NCI-H2171 (cell line): ENCODE results near the gene SPECC1L.
"Not testable (repeated sequence)": the region's sequence is repeated elsewhere in the genome, so short reads cannot be mapped to it uniquely, and the experiment has no call there.

Experiments used
- DNase-seq: peaks from one replicate; lab custom pipeline; 2025; lab: John Stamatoyannopoulos, UW

The SPECC1L gene

DNA sequence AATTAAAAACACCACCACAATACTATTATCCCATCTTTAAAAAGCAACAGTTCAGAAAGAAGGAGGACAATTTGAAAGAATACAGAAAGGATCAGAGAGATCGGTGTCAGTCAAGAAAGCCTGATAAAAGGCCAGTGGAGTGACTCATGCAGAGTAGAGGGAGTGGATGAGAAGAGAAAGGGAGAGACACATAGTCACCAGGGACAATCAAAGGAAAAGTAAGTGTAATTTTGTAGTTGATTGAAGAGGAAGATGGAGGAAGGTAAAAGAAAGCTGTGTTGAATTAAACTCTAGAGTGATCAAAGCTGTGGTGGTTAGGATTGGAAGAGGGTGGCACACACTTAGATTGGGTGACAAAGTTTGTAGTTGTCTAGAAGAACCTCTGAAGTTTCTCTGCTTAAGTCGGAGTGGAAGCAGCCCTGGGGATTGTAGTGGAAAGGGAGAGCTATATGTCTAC, 14.1 kb downstream of the SPECC1L start:
- DNase-seq: no peak

DNA sequence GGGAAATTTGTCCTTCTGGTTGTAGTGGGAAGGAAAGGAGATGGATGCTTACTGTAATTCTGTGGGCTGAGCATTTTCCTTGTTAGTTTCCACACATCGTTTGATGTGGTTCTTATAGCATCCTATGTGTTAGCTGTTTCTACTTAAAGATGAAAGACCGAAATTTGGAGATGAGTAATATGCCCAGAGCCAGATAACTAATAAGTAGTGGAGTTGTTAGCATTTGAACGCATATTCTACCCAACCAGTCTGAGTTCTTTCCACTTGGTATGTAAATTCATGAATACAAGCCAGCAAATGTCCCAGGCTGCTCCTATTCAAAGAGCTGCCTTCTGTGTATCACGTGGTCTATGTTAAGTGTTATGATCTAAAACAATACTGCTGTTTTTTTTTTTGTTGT, 14.6 kb downstream of the SPECC1L start:
- DNase-seq: no peak

DNA sequence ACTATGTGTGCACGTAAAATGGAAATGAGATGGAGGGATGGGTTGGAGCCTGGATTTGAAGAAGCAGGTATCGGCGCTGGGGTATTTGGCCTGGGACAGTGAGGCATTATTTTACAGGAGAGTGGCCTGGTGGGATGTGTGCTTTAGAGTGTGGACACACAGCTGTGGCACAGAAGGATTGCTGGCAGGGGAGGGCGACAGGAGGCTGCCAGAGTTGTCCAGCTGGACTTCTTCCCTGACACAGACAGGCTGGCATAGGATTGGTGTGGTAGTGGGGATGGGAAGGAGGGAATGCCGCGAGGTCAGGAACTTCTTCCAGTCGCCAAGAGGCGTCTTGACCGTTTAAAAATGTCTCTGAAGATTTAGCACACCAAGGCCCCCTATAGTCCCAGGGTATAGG, 16.6 kb downstream of the SPECC1L start:
- DNase-seq: not testable (repeated sequence)

DNA sequence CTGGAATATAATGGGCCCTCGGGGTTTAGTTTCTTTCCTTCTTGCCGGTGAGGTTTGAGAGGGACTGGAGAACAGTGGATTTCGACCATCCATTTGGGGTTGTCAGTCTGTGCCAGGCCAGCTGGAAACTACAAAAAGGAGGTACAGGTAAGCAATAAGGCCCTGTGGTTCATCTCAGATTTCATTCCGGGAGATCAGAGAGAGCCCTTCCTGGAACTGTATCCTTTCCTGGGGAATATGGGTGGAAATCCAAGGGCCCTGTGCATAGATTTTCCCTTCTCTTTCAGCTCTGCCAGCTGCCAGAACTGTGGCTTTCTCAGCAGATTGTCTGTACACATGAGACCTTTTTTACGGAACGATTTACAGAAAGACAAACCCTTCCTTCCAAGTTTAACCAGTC, 17.2 kb downstream of the SPECC1L start:
- DNase-seq: not testable (repeated sequence)

DNA sequence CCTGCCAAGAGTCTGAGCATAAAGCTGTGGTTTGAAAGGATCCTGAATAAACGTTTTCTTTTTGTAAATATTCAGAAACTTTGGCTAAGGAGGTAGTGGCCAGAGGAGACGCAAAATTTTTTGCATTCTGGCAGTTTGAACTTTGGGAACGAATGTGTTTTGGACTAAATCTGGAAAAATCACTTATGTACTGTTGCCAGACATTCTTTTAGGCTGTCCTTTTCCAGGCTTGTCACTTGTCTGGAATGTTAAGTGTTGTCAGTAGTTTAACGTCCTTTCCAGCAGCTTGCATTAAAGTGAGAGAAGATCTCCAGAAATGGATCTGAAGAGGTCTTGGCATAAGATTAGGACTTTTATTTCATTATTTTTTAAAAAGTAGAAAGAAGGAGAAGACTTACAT, 18.5 kb downstream of the SPECC1L start:
- DNase-seq: no peak

DNA sequence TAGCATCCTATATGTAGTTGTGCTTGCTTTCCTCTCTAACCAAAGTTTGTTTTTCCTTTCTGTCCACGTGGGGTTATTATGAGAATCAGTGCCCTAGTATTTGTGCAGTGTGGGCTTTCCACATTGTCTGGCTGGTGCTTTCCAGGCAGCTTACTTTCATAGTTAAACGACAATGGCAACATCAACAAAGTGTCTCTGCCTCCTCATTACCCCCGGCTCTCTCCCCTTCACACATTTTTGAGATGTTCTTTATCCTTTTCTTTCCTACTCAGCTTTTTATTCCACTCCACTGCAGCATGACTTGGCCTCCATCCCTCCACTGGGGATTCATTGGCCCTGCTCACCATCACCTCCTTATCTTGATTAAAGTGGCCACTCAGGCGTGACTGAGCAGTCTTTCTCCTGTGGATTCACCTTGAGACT, 19.1 kb downstream of the SPECC1L start:
- no peak for DNase-seq

DNA sequence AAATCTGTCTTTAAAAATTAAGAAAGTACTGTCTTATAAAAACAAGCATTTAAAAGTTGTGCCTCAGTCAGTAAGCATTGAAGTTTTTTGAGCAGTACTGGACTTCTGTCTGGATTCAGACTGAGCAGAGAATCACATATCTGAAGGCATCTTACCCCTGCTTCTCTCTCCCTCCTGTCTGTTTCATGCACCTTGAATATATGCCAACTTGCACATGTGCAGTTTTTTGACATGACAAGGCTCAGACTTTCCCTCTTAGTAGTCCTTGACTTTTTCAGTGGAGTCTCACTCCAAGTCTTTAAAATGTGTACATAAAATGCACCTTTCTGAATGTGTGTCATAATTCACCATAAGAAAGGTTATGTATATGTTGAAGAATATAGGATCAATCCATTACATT, 19.8 kb downstream of the SPECC1L start:
- no peak for DNase-seq

DNA sequence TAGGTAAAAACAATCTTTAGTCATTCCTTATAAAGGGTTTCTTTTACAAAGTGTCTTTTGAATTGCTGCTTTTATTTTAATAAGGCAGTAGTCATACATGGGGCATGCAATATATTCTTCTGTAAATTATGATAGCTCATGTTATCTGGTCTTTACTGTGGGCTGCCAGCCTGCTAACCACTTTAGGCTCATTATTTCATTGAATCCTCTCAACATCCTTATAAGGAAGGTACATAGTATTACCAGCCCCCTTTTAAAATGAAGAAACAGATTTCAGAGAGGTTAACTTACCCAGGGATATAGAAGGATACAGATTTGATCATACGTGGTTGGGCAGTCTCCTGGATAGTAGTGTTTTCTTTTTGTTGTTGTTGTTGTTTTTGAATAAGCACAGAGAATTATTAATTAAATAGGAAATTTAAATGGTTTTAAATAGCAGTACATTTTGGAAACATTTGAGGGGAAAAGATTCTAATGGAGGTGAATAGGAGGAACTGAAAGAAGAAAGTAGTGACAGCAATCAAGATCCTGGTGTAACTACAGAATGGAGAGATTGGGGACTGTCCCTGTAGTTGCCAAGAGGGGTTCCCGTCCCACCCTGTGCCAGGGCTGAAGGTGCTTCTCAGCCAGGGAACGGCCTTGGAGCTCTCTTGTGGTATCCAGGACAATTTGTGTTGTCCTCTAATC, 21.0 kb downstream of the SPECC1L start:
- DNase-seq: no peak

DNA sequence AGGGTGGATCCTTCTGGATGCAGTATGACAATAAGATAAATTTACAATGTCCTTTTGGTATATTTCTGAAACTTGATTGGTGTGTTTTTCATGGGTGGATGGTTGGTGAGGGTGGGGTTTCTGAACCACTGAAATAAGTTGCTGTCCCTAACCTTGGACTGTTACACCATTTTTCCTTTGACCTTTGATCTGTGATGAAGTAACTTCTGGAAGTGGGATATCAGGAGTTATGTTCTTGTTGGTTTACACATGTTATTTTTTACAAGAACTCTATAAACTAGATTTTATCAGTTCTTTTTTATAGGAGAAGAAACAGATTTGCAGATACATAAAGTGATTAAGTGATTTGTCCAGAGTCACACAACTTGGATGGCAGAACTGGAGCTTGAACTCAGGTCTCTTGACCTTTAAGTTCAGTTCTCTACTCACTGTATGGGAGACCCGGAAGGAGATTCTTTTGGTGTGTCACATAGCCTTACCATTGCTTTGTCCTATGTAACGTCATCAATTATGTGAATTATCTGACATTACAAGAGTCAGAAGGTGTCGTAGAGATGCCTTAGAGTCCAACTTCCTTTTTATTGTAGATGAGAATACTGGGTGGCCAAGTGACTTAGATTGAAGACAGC, 21.7 kb downstream of the SPECC1L start:
- DNase-seq: not testable (repeated sequence)

DNA sequence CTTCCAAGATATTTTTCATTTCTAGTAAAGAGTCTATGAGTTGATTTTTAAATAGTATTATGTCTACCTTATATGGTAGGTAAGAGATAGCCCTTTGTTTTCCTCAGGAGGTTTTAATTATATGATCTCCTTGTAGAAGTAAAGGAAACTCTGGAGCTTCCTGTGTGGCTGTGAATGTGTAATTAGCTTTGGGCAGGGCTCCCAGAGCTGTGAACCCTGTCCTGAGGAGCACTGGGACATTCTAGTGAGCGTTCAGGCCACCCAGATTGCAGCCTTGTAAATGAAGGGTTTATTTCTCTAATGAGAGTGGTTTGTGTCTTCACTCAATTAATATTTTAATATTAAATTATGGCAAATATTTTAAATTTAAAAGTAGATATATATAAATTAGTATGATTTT, 24.3 kb downstream of the SPECC1L start:
- DNase-seq: not testable (repeated sequence)

DNA sequence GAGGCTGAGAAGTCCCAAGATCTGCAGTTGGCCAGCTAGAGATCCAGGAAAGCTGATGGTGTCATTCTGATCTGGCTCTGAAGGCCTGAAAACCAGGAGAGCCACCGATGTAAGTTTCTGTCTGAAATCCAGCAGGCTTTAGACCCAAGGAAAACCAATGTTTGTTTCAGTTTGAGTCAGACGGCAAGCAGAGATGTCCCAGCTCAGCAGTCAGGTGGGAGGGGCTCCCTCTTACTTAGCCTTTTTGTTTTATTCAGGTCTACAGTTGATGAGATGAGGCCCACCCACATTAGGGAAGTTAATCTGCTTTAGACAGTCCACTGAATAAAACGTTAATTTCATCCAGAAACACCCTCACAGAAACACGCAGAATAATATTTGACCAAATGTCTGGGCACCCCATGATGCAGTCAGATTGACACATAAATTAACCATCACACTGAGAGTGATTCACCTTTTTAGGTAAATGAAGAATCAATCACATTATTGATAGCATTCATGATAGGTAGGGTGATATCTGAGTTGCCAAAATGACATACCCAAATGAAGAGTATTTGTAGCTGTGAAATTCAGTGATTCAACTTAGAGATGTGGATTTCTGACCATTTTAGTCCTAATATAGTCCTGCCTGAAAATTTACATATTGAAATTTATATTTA, 28.0 kb downstream of the SPECC1L start:
- not testable (repeated sequence) for DNase-seq

DNA sequence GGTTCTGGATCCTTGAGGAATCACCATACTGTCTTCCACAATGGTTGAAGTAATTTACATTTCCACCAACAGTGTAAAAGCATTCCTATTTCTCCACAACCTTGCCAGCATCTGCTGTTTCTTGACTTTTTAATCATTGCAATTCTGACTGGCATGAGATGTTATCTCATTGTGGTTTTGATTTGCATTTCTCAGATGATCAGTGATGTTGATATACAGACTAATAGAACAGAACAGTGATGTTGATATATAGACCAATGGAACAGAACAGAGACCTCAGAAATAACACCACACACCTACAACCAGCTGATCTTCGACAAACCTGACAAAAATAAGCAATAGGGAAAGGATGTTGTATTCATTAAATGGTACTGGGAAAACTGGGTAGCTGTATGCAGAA, 29.9 kb downstream of the SPECC1L start:
- DNase-seq: not testable (repeated sequence)

DNA sequence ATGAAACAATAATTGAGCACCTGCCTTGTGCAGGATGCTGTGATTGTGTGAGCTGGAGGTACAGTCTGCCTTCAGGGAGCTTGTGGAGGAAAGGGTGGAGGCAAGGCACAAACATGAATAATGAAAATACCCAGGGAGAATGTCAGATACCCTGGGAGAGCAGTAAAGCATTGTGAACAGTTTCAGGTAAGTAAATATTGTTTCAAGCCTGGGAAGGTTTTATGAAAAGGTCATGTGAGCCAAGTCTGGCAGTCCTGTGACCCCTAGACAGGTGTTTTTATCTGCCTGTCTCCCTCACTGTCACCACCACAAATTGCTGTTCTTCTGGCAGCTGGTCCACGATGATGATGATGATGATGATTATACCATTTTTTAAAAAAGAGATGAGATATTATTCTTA, 32.0 kb downstream of the SPECC1L start:
- no peak for DNase-seq

DNA sequence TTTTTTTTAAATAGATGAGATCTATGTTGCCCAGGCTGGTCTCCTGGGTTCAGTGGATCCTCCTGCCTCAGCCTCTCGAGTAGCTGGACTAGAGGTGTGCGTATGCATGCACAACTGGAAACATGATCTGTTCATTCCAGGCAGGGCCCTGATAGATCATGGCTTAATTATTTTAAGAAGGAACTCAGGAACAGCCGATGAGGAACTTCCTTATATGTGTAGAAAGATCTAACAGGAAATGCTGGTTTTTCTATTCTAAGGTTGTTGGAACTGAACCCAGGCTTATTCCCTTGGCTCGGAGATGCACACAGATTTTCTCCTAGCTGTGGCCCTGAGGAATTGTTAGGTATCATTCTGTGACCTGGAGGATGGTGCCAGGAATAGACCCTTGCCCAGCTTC, 32.4 kb downstream of the SPECC1L start:
- no peak for DNase-seq

DNA sequence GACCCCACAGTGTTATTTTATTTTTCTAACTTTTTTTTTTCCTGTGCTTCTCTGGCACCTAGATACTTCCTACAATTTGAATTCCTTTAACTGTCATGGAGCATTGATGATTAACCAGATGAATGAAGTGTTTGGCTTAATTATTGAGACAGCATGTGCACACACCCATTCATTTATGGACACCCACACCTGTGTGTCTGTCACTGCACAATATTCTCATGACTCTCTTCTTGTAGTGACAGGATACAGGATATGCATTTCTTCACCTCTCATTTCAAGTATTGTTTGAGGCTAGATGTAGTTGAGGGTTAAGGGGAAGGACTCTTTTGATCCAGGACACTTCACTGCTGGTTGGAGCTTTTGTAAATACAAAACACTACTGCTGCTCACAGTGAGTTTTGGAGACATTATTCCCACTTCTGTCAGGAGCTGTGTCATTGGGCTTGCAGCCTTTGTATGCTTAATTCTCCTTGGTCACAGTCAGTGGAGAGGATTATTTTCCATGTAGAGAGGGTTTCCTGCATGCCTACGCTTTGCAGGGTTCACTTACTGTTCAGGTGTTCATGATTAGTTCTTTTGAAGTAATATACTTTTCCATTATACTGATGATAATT, 33.5 kb downstream of the SPECC1L start:
- DNase-seq: no peak

DNA sequence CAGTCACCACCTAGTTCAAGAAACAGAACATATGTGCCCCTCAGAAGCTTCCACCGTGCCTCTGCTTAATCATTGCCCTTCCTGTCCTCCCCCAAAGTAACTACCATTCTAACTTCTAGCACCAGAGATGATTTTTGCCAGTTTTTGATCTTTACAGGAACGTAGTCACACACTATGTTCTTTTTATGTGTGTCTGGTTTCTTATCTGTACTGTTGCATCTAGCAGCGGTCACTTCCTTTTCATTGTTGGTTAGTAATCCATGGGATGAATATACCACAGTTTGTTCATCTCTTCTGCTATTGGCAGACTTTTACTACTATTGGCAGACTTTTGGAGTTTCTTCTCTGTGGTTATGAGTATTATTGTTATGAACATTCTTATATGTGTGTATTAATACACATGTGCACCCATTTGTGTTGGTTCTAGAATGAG, 34.6 kb downstream of the SPECC1L start:
- DNase-seq: no peak

DNA sequence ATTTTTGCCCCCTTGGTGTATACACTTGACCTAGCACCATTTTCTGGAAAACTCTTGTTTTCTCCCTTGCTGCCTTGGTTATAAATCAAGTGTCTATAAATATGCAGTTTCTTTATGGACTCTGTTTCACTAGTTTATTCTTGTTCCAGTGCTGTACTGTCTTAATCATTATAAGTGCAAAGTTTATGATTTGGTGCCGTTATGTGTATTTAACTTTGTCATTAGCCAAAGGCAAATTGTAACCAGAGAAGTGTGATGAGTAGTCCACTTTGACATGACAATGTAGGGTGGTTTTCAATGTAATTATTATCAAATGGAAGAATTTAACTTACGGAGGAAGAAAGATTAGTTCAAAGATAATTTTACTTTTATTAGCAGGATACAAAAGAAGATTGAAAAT, 40.3 kb downstream of the SPECC1L start:
- DNase-seq: no peak

DNA sequence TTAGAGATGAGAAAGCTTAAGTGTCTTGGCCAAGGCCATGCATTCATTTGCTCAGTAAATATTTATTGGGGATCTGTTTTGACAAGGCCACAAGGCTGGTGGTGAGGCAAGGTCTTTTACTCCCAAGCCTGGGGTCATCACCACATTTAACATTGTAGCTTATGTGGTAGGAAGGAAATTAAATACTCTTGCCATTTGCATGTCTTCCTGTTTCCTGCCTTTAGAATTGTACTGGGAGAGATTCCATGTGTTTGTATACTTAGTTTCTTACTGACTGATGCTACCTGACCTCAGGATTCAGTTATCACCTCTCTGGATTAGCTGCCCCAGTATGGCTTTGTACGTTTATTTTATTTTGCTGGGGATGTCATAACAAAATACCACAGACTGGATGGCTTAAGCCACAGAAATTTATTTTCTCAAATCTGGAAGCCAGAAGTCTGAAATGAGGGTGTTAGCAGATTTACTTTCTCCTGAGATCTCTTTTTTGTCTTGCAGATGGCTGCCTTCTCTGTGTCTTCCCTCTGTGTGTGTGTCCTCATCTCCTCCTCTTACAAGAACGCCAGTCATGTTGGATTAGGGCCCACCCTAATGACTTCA, 44.8 kb downstream of the SPECC1L start:
- no peak for DNase-seq

DNA sequence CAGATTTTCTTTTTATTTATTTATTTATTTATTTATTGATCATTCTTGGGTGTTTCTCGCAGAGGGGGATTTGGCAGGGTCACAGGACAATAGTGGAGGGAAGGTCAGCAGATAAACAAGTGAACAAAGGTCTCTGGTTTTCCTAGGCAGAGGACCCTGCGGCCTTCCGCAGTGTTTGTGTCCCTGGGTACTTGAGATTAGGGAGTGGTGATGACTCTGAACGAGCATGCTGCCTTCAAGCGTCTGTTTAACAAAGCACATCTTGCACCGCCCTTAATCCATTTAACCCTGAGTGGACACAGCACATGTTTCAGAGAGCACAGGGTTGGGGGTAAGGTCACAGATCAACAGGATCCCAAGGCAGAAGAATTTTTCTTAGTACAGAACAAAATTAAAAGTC, 45.6 kb downstream of the SPECC1L start:
- not testable (repeated sequence) for DNase-seq

DNA sequence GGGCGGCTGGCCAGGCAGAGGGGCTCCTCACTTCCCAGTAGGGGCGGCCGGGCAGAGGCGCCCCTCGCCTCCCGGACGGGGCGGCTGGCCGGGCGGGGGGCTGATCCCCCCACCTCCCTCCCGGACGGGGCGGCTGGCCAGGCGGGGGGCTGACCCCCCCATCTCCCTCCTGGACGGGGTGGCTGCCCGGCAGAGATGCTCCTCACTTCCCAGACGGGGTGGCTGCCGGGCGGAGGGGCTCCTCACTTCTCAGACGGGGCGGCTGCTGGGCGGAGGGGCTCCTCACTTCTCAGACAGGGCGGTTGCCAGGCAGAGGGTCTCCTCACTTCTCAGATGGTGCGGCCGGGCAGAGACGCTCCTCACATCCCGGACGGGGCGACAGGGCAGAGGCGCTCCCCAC, 46.9 kb downstream of the SPECC1L start:
- DNase-seq: not testable (repeated sequence)

DNA sequence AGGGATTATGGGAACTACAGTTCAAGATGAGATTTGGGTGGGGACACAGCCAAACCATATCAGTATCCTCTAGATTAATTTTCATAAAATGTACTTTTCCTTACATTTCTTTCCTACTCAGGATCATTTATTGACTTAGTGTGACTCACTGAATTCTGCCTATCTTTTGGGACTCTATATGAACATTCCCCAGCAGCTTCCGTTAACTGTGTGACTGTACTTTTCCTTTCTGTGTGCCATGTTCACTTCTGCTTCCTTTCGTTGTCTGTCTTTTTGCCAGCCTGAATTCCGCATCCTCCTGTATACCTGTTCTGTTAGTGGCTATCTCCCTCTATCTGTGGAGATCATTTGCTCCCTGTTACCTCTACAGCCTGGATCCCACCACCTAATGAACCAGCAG, 48.8 kb downstream of the SPECC1L start:
- DNase-seq: no peak

DNA sequence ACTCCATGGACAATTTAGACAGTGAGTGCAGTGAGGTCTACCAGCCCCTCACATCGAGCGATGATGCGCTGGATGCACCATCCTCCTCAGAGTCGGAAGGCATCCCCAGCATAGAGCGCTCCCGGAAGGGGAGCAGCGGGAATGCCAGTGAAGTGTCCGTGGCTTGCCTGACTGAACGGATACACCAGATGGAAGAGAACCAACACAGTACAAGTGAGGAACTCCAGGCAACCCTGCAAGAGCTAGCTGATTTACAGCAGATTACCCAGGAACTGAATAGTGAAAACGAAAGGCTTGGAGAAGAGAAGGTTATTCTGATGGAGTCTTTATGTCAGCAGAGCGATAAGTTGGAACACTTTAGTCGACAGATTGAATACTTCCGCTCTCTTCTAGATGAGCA, 51.4 kb downstream of the SPECC1L start:
- DNase-seq: no peak
